HFF-Myc (cell line): ENCODE measurements around the gene PSMD5.

Experiments
- DNase-seq: peaks from one replicate; pipeline ENCODE4 v3.0.0-alpha.2; 2011; ENCODE audit warnings: low read depth; ENCODE audit errors: extremely low read depth
- H3K4me3 ChIP-seq: replicated peaks from 2 replicates; pipeline ENCODE4 v1.5.1; 2011; ENCODE audit warnings: low read depth, mild to moderate bottlenecking, control low read depth, low read length
- TF ChIP-seq, protein P1 (sequence below): IDR thresholded peaks from 2 replicates; pipeline ENCODE4 v1.5.1; 2012; ENCODE audit warnings: mild to moderate bottlenecking, low read depth, low read length, control low read depth; ENCODE audit errors: missing control alignments

PSMD5 gene

DNA sequence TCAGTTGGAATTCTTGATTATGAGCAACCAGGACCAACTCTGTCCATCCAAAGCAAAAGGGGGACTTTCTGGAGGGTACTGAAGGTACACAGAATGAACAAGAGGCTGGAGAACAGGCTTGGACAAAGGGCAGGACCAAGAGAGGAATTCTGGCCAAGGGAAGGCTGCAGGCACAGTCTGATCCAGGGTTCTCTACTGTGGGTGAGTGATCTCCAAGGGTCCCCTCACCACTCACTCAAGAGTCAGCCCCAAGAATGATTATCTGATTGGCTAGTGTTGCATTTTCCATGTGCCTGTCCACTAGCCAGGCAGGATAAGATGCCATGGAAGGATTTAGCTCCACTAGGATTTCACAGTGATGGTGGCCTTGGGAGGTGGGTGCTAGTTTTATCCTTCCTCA, 45.9 kb upstream of the PSMD5 start:
- H3K4me3 ChIP-seq: no peak overlapping the region
- DNase-seq: no peak
- TF ChIP-seq, protein P1, sequence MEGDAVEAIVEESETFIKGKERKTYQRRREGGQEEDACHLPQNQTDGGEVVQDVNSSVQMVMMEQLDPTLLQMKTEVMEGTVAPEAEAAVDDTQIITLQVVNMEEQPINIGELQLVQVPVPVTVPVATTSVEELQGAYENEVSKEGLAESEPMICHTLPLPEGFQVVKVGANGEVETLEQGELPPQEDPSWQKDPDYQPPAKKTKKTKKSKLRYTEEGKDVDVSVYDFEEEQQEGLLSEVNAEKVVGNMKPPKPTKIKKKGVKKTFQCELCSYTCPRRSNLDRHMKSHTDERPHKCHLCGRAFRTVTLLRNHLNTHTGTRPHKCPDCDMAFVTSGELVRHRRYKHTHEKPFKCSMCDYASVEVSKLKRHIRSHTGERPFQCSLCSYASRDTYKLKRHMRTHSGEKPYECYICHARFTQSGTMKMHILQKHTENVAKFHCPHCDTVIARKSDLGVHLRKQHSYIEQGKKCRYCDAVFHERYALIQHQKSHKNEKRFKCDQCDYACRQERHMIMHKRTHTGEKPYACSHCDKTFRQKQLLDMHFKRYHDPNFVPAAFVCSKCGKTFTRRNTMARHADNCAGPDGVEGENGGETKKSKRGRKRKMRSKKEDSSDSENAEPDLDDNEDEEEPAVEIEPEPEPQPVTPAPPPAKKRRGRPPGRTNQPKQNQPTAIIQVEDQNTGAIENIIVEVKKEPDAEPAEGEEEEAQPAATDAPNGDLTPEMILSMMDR: no peak

DNA sequence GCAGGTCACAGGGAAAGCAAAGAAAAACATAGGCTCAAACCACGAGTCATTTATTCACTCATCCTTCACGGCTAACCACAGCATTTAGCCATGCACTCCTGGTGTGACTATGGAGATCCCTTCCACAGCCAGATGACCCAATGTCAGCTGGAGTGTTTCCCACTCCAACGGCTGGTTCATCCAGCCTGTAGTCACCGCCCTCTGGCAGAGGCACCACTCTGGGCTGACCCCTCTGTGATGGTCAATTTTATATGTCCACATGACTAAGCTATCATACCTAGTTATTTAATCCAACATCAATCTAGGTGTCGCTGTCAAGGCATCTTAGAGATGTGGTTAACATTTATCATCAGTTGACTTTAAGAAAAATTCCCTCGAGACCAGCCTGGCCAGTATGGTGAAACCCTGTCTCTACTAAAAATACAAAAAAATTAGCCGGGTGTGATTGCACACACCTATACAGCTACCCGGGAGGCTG, 43.8 kb upstream of the PSMD5 start:
- TF ChIP-seq, protein P1: no peak
- no peak for DNase-seq
- H3K4me3 ChIP-seq: no peak overlapping the region

DNA sequence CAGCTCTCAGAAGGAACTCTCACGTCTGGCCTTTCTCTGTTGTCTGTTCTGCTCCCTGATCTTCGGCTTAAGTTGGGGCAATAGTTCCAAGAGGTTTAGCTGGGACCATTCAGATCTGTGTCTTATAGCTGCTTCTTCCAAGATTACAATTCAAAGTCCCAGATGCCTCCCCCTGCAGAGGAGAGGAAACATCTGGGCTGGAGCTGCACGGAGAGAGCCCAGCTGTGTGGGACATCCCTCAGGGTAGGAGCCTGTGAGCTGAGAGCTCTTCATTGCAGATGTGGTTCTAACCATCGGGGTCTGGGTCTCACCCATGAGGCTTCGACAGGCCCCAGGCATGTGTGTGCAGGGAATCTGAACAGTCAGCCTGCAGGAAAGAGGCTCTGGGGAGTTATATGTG, 43.2 kb upstream of the PSMD5 start:
- TF ChIP-seq, protein P1: no peak
- H3K4me3 ChIP-seq: no peak overlapping the region
- no peak for DNase-seq

DNA sequence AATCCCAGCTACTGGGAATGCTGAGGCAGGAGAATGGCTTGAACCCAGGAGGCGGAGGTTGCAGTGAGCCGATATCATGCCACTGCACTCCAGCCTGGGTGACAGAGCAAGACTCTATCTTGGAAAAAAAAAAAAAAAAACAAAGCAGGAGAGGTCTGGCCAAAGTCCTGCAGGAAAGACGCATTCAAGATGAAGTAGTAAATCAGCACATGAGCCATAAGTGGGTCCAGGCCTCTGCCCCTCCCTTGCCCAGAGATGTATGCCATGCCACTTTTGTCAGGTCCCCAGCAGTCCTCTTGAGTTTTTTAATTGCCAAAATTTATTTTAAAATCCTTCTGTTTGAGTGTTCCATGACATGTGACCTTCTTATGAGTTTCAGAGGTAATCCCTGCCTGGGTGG, 42.7 kb upstream of the PSMD5 start:
- DNase-seq: no peak
- TF ChIP-seq, protein P1: no peak
- H3K4me3 ChIP-seq: no peak overlapping the region

DNA sequence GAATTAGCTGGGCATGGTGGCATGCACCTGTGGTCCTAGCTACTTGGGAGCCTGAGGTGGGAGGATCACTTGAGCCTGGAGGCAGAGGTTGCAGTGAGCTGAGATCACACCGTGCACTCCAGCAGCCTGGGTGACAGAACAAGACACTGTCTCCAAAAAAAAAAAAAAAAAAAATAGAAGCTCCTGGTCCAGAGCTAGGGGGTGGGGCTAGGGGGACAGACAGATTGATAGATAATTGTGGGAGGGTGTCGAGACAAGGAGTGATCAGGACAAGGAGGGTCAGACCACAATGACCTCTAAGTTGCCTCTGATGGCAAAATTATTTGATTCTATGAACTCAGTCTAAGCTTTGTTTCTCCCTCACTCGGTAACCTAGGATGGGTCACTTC, 40.9 kb upstream of the PSMD5 start:
- H3K4me3 ChIP-seq: no peak overlapping the region
- DNase-seq: no peak
- TF ChIP-seq, protein P1: no peak

DNA sequence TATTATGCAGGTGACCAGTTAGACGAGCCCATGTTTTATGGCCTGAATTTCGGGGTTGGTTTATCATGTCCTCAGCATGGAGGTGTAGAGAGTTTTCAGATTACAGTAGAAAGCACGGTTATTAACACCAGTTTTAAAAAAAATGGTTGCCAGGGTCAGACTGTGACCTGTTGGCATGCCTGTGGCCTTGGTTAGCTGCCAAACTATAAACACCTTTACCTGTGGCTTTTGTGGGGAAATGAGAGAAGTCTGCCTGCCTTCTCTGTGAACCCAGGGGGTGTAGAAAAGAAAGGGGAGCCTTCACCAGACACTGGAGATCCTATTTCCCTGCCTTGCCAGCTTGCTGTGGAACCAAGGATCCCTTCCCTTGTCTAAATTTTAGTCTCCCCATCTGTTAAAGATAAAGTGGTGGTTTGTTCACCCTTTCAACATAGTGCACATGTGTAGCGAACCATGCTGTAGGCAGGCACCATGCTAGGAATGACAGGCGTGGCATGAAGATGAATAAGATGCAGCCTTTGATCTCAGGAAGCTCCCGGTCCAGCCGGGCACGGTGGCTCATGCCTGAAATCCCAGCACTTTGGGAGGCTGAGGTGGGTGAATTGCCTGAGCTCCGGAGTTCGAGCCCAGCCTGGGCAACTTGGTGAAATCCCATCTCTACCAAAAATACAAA, 40.3 kb upstream of the PSMD5 start:
- no peak for DNase-seq
- TF ChIP-seq, protein P1: no peak
- H3K4me3 ChIP-seq: no peak overlapping the region

DNA sequence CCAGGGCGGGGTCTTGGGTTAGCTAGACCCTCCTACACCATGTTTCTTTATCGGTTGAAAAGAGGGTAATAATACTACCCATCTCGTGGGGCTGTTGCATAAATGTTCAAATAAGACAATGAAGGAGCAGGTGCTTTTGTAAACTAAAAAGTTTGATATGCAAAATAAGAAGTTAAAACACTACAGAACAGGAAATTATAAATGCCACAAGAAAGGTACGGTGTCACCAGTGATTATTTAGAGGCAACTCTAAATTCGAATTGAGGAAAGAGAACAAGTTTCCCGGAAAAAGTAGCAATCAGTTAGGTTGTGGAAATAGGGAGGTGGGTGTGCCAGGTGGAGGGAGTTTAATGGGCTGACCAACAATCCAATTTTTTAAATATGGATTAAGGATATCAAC, 36.7 kb upstream of the PSMD5 start:
- TF ChIP-seq, protein P1: no peak
- no peak overlapping the region for H3K4me3 ChIP-seq

More for the DNA sequence above, 36.7 kb upstream of the PSMD5 start:
- no peak for DNase-seq
